ENCODE measurements around the gene UBASH3A. TPM values are rescaled to one million over a fixed set of nuclear protein-coding genes. Genes with fewer than 3 reads are reported as not detected.

The UBASH3A gene
- total and polyA plus RNA-seq, 12 donors = 0.09 to 1.2 (median 0.44) TPM; not detected in 2

DNA sequence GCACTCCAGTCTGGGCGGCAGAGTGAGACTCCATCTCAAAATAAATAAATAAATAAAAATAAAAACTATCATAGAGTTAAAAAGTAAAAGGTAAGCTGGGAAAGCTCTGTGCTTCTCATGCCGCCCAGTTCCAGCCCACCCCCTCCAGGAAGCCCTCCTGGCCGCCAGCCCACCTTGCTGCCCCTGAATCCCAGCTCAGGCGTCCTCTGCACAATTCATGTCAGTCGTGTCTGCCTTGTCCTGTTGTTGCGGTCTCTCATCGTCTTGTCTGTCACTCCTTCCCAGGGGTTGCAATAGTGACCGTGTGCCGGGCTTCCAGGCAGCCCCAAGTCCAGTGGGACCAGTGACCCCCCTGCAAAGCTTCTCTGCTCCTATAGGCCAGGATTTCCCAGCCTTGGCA lies 48.2 kb downstream of the UBASH3A start:
- H3K27me3 ChIP-seq = no peaks in the 10 kb centered on the region
- no peaks in the 10 kb centered on the region for H3K9me3 ChIP-seq (replicated peaks in 1 of 3)
- no peaks in the 10 kb centered on the region for H3K4me1 ChIP-seq (replicated peaks in 1 of 2)
- H3K4me3 ChIP-seq = no peak overlapping the region
- DNase-seq = no peak
- no peaks in the 10 kb centered on the region for H3K36me3 ChIP-seq (replicated peaks in 1 of 2)
- intact Hi-C loops (cut with DNase I) = loop anchor here in 1 of 2 donors (10.0 kb wide), 1 partner anchor 147 kb away; no protein-coding TSS in a partner anchor
- H3K27ac ChIP-seq = no peak overlapping the region
- TF ChIP-seq, protein P1, sequence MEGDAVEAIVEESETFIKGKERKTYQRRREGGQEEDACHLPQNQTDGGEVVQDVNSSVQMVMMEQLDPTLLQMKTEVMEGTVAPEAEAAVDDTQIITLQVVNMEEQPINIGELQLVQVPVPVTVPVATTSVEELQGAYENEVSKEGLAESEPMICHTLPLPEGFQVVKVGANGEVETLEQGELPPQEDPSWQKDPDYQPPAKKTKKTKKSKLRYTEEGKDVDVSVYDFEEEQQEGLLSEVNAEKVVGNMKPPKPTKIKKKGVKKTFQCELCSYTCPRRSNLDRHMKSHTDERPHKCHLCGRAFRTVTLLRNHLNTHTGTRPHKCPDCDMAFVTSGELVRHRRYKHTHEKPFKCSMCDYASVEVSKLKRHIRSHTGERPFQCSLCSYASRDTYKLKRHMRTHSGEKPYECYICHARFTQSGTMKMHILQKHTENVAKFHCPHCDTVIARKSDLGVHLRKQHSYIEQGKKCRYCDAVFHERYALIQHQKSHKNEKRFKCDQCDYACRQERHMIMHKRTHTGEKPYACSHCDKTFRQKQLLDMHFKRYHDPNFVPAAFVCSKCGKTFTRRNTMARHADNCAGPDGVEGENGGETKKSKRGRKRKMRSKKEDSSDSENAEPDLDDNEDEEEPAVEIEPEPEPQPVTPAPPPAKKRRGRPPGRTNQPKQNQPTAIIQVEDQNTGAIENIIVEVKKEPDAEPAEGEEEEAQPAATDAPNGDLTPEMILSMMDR (IDR thresholded peaks at IDR 0.05) = no peak
- TF ChIP-seq POLR2A (IDR thresholded peaks at IDR 0.05) = no peak
- 83 to 92% (median 87%) methylated on average over 8 to 9 of the region's 9 CpGs for WGBS, 4 donors

- DNase-seq = no peak
- H3K36me3 ChIP-seq (replicated peaks in 1 of 2) = no peaks in the 10 kb centered on the region
- TF ChIP-seq POLR2A (IDR thresholded peaks at IDR 0.05) = no peak
- TF ChIP-seq, protein P1 (IDR thresholded peaks at IDR 0.05) = no peak
- WGBS, 4 donors = 81 to 91% (median 82%) methylated on average over 20 to 22 of the region's 22 CpGs
- no peaks in the 10 kb centered on the region for H3K27me3 ChIP-seq
- no peak overlapping the region for H3K4me3 ChIP-seq
- no peak overlapping the region for H3K27ac ChIP-seq
- intact Hi-C loops (cut with DNase I) = loop anchor here in 1 of 2 donors (10.0 kb wide), 1 partner anchor 148 kb away; no protein-coding TSS in a partner anchor
- H3K4me1 ChIP-seq (replicated peaks in 1 of 2) = no peaks in the 10 kb centered on the region
- no peaks in the 10 kb centered on the region for H3K9me3 ChIP-seq (replicated peaks in 1 of 3)
Measured at GRCh38 chr21:42452401-42453223, 48.9 kb downstream of the UBASH3A start.

DNA sequence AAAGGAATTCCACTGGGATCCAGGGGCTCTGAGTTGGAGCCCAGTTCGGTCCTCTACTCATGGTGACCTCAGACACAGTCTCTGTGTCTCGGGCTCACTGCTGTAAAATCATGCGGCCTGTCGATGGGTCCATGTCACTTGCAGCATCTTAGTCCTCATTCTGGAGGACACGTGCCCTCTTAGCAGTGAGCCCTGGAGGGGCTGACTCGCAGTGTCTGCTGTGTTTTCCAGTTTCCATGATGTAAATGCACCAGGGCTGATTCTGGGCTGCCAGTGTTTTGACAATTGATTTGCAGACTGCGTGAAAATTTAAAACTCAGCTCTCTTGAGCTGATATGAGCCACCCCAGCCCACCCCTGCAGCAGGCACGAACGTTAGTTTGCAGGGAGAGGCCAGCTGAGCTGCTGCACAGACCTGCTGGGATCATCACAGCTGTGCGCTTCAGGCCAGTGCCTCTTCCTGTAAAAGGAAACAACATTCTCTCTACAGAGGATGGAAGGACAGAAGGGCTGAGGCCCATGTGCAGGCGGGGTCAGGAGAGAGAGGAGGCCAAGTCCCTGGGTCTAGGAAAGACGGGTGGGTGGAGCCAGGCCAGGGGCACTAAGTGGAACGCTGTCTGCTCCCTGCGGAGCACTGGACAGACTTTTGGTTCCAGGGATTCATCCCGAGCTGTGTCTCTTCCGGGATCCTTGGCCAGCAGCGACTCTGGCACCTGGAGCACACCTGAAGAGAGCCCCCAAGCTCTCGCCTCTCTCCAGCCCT lies 49.7 kb downstream of the UBASH3A start:
- no peak overlapping the region for H3K27ac ChIP-seq
- no peaks in the 10 kb centered on the region for H3K36me3 ChIP-seq (replicated peaks in 1 of 2)
- H3K4me3 ChIP-seq = no peak overlapping the region
- 55 to 67% (median 60%) methylated on average over 15 to 18 of the region's 18 CpGs for WGBS, 4 donors
- DNase-seq = peak in 1 of 7 donors; percentile 7
- H3K4me1 ChIP-seq (replicated peaks in 1 of 2) = no peaks in the 10 kb centered on the region
- TF ChIP-seq, protein P1 (IDR thresholded peaks at IDR 0.05) = no peak
- no peak for TF ChIP-seq POLR2A (IDR thresholded peaks at IDR 0.05)
- H3K27me3 ChIP-seq = no peaks in the 10 kb centered on the region
- H3K9me3 ChIP-seq (replicated peaks in 1 of 3) = no peaks in the 10 kb centered on the region
- intact Hi-C loops (cut with DNase I) = loop anchor here in 1 of 2 donors (10.0 kb wide), 1 partner anchor 149 kb away; no protein-coding TSS in a partner anchor

DNA sequence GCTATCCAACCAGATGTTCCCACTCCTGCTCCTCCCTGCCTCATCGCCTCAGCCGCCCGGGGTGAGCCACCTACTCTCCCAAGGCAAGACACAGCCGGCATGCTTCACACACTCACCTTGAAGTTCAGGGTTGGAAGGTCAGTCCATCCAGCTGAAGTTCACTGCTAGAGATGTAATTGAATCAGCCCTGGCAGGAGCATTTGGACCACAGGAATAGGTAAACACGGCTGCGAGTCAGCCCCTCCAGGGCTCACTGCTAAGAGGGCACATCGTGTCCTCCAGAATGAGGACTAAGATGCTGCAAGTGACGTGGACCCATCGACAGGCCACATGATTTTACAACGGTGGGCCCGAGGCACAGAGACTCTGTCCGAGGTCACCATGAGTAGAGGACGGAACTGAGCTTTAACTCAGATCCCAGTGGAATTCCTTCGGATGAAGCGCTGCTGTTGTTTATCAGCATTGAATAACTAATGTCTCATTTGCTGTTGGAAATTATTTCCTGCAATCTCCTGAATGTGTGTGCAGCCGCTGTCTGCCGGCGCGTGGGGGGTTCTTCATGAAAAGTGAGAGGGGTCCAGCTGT lies 50.4 kb downstream of the UBASH3A start:
- Histone ChIP-seq H3K9me3 (replicated peaks in 1 of 3) (no peaks in the 10 kb centered on the region), H3K36me3 (replicated peaks in 1 of 2) (no peaks in the 10 kb centered on the region), H3K4me1 (replicated peaks in 1 of 2) (no peaks in the 10 kb centered on the region), H3K27ac (no peak overlapping the region), H3K27me3 (no peaks in the 10 kb centered on the region), H3K4me3 (no peak overlapping the region)
- no peak for TF ChIP-seq POLR2A (IDR thresholded peaks at IDR 0.05)
- TF ChIP-seq, protein P1 (IDR thresholded peaks at IDR 0.05) = no peak
- intact Hi-C loops (cut with DNase I) = loop anchor here in 1 of 2 donors (10.0 kb wide), 1 partner anchor 149 kb away; no protein-coding TSS in a partner anchor
- peak in 1 of 7 donors; percentile 10 for DNase-seq
- WGBS, 4 donors = 68 to 75% (median 70%) methylated on average over 16 to 19 of the region's 19 CpGs
